Cardiac muscle cell (in vitro differentiated cells and primary cell): ENCODE data around the gene WDR88. TPM values are rescaled to one million over a fixed set of nuclear protein-coding genes. Genes with fewer than 3 reads are reported as not detected.

Source experiments
- DNase-seq, 2 donors: peaks; one replicate each; pipeline versions ENCODE4 v3.0.0 to v3.0.0-alpha.2; 2010 to 2017; ENCODE audit warnings: low read depth in 1 of 2, low spot score in 1 of 2
- H3K27ac ChIP-seq: fragments of 200-600 bp; sonication (generic); 2 replicates; pipeline ENCODE4 v1.5.1; 2016
- H3K27me3 ChIP-seq: fragments of 200-600 bp; sonication (generic); 2 replicates; pipeline ENCODE4 v1.6.0; 2016; ENCODE audit warnings: control low read depth
- H3K36me3 ChIP-seq: fragments of 200-600 bp; sonication (generic); 2 replicates; pipeline ENCODE4 v1.5.1; 2016; ENCODE audit warnings: control low read depth
- H3K4me1 ChIP-seq: fragments of 200-600 bp; sonication (generic); 2 replicates; pipeline ENCODE4 v1.8.1; 2017; ENCODE audit warnings: low read depth, mild to moderate bottlenecking, mixed run types
- H3K4me3 ChIP-seq: fragments of 200-600 bp; sonication (generic); 2 replicates; pipeline ENCODE4 v1.5.1; 2016; ENCODE audit warnings: mild to moderate bottlenecking
- H3K9me3 ChIP-seq: fragments of 200-600 bp; sonication (generic); 2 replicates; pipeline ENCODE4 v1.5.1; 2017; ENCODE audit warnings: low read depth, mild to moderate bottlenecking, control low read depth
- polyA plus RNA-seq: library from polyadenylated mRNA; unstranded; fragments of >200 nt; fragmentation: Nextera tagmentation; extraction: Ambion mirVana; gene quantifications from 2 replicates; pipeline ENCODE4 v1.2.1, GENCODE V29; 2016
- total RNA-seq: library from RNA; depleted of rRNA; stranded (reverse); fragments of >200 nt; gene quantifications from 2 replicates; pipeline ENCODE4 v1.2.3, GENCODE V29; 2016
- TF ChIP-seq, protein P1 (sequence below): IDR thresholded peaks from 2 replicates; pipeline ENCODE4 v1.5.1; 2012; ENCODE audit warnings: low read depth, mild to moderate bottlenecking, low read length

The WDR88 gene
- total and polyA plus RNA-seq, 2 experiments from 2014 or later: 0.78 TPM; not detected in 1

DNA sequence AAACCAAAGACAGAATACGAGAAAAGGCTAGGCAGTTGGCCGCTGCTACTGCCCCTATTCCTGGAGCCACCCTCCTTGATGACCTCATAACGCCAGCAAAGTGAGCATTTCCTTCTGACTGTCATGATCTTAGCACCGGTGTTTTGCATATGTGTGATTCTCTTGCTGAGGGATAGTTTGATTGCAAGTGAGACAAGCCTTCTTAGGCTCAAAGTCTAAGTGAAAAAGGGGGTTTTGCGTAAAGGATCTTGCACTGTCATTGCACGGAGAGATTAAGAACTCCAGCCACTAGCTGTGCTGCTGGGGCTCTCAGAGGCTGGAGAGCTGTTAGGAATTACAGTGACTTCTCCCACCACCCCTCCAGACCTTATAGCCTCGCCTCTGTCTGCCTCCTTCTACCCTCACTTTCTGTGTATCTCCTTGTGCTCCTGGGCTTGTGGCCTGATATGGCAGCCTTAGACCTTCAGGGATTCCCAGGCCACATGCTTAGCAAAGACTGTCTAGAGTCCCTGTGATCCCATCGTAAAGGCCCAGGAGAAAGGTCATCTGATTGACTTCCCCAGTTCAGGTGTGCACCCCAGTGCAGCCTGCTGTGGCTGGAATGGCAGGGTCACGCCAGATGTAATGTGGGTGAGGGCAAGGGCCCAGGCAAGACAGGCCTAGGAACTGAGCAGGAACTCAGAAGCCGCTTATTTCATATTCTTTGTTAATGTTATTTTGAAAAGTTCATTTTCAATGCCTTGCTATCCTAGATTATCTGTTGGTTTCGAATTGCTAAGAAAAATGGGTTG, 38.3 kb upstream of the WDR88 start:
- Histone ChIP-seq H3K36me3 (peaks cover 44% of the 10 kb centered on the region), H3K9me3 (no peaks in the 10 kb centered on the region), H3K27ac (no peak overlapping the region), H3K27me3 (no peaks in the 10 kb centered on the region), H3K4me3 (no peak overlapping the region), H3K4me1 (no peaks in the 10 kb centered on the region)
- DNase-seq: no peak
- TF ChIP-seq, protein P1, sequence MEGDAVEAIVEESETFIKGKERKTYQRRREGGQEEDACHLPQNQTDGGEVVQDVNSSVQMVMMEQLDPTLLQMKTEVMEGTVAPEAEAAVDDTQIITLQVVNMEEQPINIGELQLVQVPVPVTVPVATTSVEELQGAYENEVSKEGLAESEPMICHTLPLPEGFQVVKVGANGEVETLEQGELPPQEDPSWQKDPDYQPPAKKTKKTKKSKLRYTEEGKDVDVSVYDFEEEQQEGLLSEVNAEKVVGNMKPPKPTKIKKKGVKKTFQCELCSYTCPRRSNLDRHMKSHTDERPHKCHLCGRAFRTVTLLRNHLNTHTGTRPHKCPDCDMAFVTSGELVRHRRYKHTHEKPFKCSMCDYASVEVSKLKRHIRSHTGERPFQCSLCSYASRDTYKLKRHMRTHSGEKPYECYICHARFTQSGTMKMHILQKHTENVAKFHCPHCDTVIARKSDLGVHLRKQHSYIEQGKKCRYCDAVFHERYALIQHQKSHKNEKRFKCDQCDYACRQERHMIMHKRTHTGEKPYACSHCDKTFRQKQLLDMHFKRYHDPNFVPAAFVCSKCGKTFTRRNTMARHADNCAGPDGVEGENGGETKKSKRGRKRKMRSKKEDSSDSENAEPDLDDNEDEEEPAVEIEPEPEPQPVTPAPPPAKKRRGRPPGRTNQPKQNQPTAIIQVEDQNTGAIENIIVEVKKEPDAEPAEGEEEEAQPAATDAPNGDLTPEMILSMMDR: no peak

DNA sequence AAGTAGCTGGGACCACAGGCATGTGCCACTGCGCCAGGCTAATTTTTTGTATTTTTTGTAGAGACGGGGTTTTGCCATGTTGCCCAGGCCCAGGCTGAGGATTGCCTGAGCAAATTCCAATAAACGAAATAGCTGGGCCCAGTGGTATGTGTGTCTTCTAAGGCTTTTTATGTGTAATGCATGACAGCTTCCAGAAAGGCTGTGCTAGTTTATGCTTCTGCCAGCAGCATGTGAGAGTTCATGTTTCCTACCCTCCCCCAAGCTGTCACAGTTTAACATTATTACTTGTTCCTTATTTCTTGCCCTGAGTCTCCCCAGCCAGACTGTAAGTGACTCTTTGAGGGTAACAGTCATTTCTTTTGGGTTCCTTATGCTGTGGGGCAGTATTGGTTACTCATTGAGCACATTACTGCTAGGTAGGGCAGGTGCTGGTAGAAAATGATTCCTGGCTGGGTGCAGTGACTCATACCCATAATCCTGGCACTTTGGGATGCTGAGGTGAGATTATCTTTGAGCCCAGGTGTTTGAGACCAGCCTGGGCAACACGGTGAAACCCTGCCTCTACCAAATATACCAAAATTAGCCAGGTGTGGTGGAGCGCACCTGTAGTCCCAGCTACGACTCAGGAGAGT, 37.4 kb upstream of the WDR88 start:
- no peak overlapping the region for H3K27ac ChIP-seq
- H3K36me3 ChIP-seq: peaks cover 40% of the 10 kb centered on the region
- TF ChIP-seq, protein P1: no peak
- H3K27me3 ChIP-seq: no peaks in the 10 kb centered on the region
- no peaks in the 10 kb centered on the region for H3K9me3 ChIP-seq
- DNase-seq: no peak
- no peaks in the 10 kb centered on the region for H3K4me1 ChIP-seq
- H3K4me3 ChIP-seq: no peak overlapping the region

DNA sequence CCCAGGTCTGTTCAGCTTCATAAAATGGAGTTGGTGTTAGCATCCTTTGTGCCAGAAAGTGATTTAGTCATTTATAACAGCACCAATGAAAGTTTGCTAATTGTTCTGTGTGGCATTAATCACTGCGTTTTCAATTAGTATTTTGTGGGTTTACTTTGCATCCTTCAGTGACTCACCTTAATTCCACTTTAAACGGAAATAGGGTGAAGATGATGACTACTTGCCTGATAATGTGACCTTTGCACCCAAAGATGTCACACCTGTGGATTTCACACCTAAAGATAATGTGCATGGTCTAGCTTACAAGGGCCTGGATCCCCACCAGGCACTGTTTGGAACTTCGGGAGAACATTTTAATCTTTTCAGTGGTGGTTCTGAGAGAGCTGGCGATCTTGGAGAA, 35.9 kb upstream of the WDR88 start:
- Histone ChIP-seq H3K4me1 (no peaks in the 10 kb centered on the region), H3K4me3 (no peak overlapping the region), H3K9me3 (no peaks in the 10 kb centered on the region), H3K27ac (no peak overlapping the region), H3K36me3 (peaks cover 37% of the 10 kb centered on the region), H3K27me3 (no peaks in the 10 kb centered on the region)
- TF ChIP-seq, protein P1: no peak
- no peak for DNase-seq

DNA sequence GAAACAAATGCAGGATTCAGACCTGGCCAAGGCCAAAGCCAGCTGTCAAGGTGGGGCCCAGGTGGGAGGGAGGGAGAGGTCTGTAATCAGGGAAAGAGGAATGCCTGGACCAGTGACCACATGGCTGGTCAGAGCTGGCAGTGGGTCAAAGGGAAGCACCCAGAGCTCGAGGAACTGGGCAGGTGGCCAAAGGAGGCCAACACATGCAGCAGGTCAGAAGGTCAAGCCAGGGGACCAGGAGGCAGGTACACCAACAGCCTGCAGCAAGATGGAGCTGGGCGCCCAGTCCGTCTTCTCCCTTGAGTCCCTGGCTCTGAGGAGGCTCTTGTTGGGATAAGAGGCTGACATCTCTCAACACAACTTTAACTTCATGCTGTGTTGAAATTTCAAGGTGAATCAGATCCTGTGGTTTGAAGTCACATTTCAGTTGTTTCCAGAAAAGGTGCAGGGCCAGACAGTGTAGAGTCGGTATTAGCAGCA, 33.8 kb upstream of the WDR88 start:
- TF ChIP-seq, protein P1: no peak
- H3K27ac ChIP-seq: no peak overlapping the region
- no peak overlapping the region for H3K4me3 ChIP-seq
- peaks cover 51% of the 10 kb centered on the region for H3K36me3 ChIP-seq
- H3K27me3 ChIP-seq: no peaks in the 10 kb centered on the region
- H3K9me3 ChIP-seq: no peaks in the 10 kb centered on the region
- no peaks in the 10 kb centered on the region for H3K4me1 ChIP-seq
- no peak for DNase-seq

DNA sequence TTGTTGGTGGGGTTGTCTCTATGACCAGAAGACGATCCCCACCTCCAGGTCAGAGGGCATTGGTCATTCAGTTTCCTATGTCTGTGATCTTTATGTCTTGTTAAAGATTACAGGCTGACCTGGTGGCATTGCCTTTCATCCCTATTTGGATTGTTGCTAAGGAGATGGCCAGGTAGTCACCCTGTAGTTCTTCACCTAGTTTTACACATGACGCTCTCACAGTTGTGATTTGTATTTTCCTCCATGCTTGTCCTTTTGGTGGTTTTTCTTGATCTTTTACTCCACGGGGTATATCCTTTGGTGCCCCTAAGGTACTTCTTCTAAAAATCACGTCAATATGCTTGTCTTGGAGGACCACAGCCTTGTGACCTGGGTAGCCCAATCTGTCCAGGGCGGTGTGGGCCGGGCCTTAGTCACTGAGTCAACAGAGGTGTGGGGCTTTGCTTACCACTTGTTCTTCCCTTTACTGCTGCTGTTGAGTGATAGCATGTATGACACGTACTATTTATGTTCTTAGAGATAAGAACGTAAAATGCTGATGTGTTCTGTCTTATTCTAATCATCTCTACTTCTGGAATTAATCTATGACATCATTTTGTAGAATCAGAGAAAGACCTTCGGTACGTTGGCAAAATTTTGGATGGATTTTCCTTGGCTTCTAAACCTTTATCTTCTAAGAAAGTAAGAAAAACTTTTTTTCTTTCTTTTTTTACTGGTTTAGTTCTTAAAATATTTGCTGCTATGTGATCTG, 30.8 kb upstream of the WDR88 start:
- TF ChIP-seq, protein P1: no peak
- no peak overlapping the region for H3K4me3 ChIP-seq
- no peak for DNase-seq
- H3K4me1 ChIP-seq: no peaks in the 10 kb centered on the region
- no peak overlapping the region for H3K27ac ChIP-seq
- no peaks in the 10 kb centered on the region for H3K9me3 ChIP-seq
- peaks cover 34% of the 10 kb centered on the region for H3K36me3 ChIP-seq
- H3K27me3 ChIP-seq: no peaks in the 10 kb centered on the region
